ENCODE data around the gene PHF14. TPM values are rescaled to one million over a fixed set of nuclear protein-coding genes. Genes with fewer than 3 reads are reported as not detected.
A peak's percentile ranks its signal among the peaks of the same experiment; 100 is the strongest.
"Not testable (repeated sequence)": the region's sequence is repeated elsewhere in the genome, so short reads cannot be mapped to it uniquely, and the experiment has no call there.

The PHF14 gene
- total RNA-seq = 10 to 100 TPM; 25.3 to 52.6 (median 29.1) TPM

GRCh38 chr7:10973061-10973941, at the start of gene PHF14:
TSS of gene PHF14 (plus strand) at chr7:10973872. CDS start at chr7:10974324, 452 bp downstream.
- Histone ChIP-seq H3K4me1 (peaks cover 4 to 27% (median 5%) of the 10 kb centered on the region in 3 donors), H3K27me3 (no peaks in the 10 kb centered on the region), H3K27ac (peak within 1 kb of the TSS; percentile 41 to 88 (median 78)), H3K9me3 (no peaks in the 10 kb centered on the region), H3K4me3 (peak within 1 kb of the TSS; percentile 74 to 87), H3K36me3 (no peaks in the 10 kb centered on the region)
- TF ChIP-seq EP300 (IDR thresholded peaks at IDR 0.05) = no peak
- peak; percentile 52 to 58 for TF ChIP-seq POLR2A (IDR thresholded peaks at IDR 0.05)
- TF ChIP-seq POLR2AphosphoS5 (IDR thresholded peaks at IDR 0.05) = peak; percentile 84
- peak; percentile 99 for ATAC-seq
- WGBS, 2 donors (ENCODE audit: low coverage in 1 of 2) = 20 to 25% methylated on average over 19 to 28 of the region's 39 CpGs

GRCh38 chr7:10924370-10924769, 49.3 kb upstream of the PHF14 start:
- Histone ChIP-seq H3K9me3 (no peaks in the 10 kb centered on the region), H3K27ac (no peak overlapping the region), H3K4me3 (no peak overlapping the region), H3K27me3 (no peaks in the 10 kb centered on the region), H3K4me1 (no peaks in the 10 kb centered on the region), H3K36me3 (no peaks in the 10 kb centered on the region)
- no peak for TF ChIP-seq POLR2AphosphoS5 (IDR thresholded peaks at IDR 0.05)
- no peak for TF ChIP-seq CTCF (IDR thresholded peaks at IDR 0.05)
- TF ChIP-seq POLR2A (IDR thresholded peaks at IDR 0.05) = no peak
- TF ChIP-seq EP300 (IDR thresholded peaks at IDR 0.05) = no peak
- WGBS, 2 donors (ENCODE audit: low coverage in 1 of 2) = 63 to 92% methylated on average over 2 of the region's 2 CpGs
- ATAC-seq = no peak

GRCh38 chr7:10928203-10928602, 45.5 kb upstream of the PHF14 start:
- not testable (repeated sequence) for H3K27ac ChIP-seq, ATAC-seq, H3K9me3 ChIP-seq, H3K4me3 ChIP-seq, H3K27me3 ChIP-seq
- Histone ChIP-seq H3K4me1 (peaks cover 0 to 12% (median 0%) of the 10 kb centered on the region in 3 donors), H3K36me3 (peaks cover 0 to 24% of the 10 kb centered on the region in 2 donors)
- 87% methylated on average over 3 of the region's 3 CpGs; no CpG with 5 or more reads in 1 of the 2 donors for WGBS, 2 donors (ENCODE audit: low coverage in 1 of 2)

GRCh38 chr7:10930551-10930950, 43.1 kb upstream of the PHF14 start:
- Histone ChIP-seq H3K4me1 (peaks cover 0 to 35% (median 2%) of the 10 kb centered on the region in 3 donors), H3K4me3 (no peak overlapping the region), H3K9me3 (no peaks in the 10 kb centered on the region), H3K27ac (peak overlapping the region in 1 of 4 donors; percentile 13), H3K36me3 (peaks cover 0 to 34% of the 10 kb centered on the region in 2 donors), H3K27me3 (no peaks in the 10 kb centered on the region)
- TF ChIP-seq EP300 (IDR thresholded peaks at IDR 0.05) = no peak
- no peak for TF ChIP-seq CTCF (IDR thresholded peaks at IDR 0.05)
- no peak for TF ChIP-seq POLR2AphosphoS5 (IDR thresholded peaks at IDR 0.05)
- TF ChIP-seq POLR2A (IDR thresholded peaks at IDR 0.05) = no peak
- WGBS, 2 donors (ENCODE audit: low coverage in 1 of 2) = 82 to 88% methylated on average over 1 to 3 of the region's 3 CpGs
- ATAC-seq = no peak

- TF ChIP-seq EP300 (IDR thresholded peaks at IDR 0.05) (no peak), POLR2AphosphoS5 (IDR thresholded peaks at IDR 0.05) (no peak), POLR2A (IDR thresholded peaks at IDR 0.05) (no peak), CTCF (IDR thresholded peaks at IDR 0.05) (no peak)
- 80 to 89% methylated on average over 4 to 5 of the region's 5 CpGs for WGBS, 2 donors (ENCODE audit: low coverage in 1 of 2)
- peaks cover 0 to 40% of the 10 kb centered on the region in 2 donors for H3K36me3 ChIP-seq
- peak overlapping the region in 2 of 4 donors; percentile 40 to 90 for H3K27ac ChIP-seq
- no peaks in the 10 kb centered on the region for H3K27me3 ChIP-seq
- H3K9me3 ChIP-seq = no peaks in the 10 kb centered on the region
- no peak for ATAC-seq
- H3K4me1 ChIP-seq = peaks cover 0 to 41% (median 5%) of the 10 kb centered on the region in 3 donors
- H3K4me3 ChIP-seq = no peak overlapping the region
Observed at GRCh38 chr7:10931161-10931560, 42.5 kb upstream of the PHF14 start.
